WTC11 (cell line): ENCODE data around the gene SCN8A.

Experiments
- CBFB ChIP-seq: sonication (generic); formaldehyde crosslinking; IDR thresholded peaks from 2 replicates; pipeline ENCODE4 v1.8.1; 2022; ENCODE audit warnings: mild to moderate bottlenecking, low read depth, missing genetic modification reagents
- ERG ChIP-seq: fragments of 250-450 bp; sonication (Bioruptor Pico); IDR thresholded peaks from 2 replicates; pipeline ENCODE4 v1.8.0; 2021; ENCODE audit warnings: mild to moderate bottlenecking
- ESRRA ChIP-seq: sonication (generic); formaldehyde crosslinking; IDR thresholded peaks from 2 replicates; pipeline ENCODE4 v1.8.1; 2022; ENCODE audit warnings: mild to moderate bottlenecking, missing genetic modification reagents, borderline replicate concordance
- ETV6 ChIP-seq: sonication (generic); formaldehyde crosslinking; IDR thresholded peaks from 2 replicates; pipeline ENCODE4 v1.8.1; 2022; ENCODE audit warnings: mild to moderate bottlenecking, missing genetic modification reagents
- ZNF219 ChIP-seq: sonication (generic); formaldehyde crosslinking; IDR thresholded peaks from 2 replicates; pipeline ENCODE4 v1.8.0; 2023; ENCODE audit warnings: missing genetic modification reagents, mild to moderate bottlenecking, borderline replicate concordance
- TF ChIP-seq, protein P1 (sequence below): fragments of 200-600 bp; IDR thresholded peaks from 2 replicates; pipeline ENCODE4 v1.8.0; 2022; ENCODE audit warnings: antibody characterized with exemption

GRCh38 chr12:51590347-51591015, 552 bp upstream of the SCN8A start:
- TF ChIP-seq, protein P1, sequence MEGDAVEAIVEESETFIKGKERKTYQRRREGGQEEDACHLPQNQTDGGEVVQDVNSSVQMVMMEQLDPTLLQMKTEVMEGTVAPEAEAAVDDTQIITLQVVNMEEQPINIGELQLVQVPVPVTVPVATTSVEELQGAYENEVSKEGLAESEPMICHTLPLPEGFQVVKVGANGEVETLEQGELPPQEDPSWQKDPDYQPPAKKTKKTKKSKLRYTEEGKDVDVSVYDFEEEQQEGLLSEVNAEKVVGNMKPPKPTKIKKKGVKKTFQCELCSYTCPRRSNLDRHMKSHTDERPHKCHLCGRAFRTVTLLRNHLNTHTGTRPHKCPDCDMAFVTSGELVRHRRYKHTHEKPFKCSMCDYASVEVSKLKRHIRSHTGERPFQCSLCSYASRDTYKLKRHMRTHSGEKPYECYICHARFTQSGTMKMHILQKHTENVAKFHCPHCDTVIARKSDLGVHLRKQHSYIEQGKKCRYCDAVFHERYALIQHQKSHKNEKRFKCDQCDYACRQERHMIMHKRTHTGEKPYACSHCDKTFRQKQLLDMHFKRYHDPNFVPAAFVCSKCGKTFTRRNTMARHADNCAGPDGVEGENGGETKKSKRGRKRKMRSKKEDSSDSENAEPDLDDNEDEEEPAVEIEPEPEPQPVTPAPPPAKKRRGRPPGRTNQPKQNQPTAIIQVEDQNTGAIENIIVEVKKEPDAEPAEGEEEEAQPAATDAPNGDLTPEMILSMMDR: peak; percentile 68
- no peak for TF ChIP-seq CBFB (CRISPR knock-in tag)
- TF ChIP-seq ETV6 (CRISPR knock-in tag): no peak; the same call in 1 of the 2 replicates
- no peak for TF ChIP-seq ESRRA
- TF ChIP-seq ZNF219 (CRISPR knock-in tag): no peak
- TF ChIP-seq ERG (CRISPR knock-in tag): no peak
